ENCODE results near the gene ELAPOR2. TPM values are rescaled to one million over a fixed set of nuclear protein-coding genes. Genes with fewer than 3 reads are reported as not detected.
"Not testable (repeated sequence)": the region's sequence is repeated elsewhere in the genome, so short reads cannot be mapped to it uniquely, and the experiment has no call there.

Gene ELAPOR2, protein sequence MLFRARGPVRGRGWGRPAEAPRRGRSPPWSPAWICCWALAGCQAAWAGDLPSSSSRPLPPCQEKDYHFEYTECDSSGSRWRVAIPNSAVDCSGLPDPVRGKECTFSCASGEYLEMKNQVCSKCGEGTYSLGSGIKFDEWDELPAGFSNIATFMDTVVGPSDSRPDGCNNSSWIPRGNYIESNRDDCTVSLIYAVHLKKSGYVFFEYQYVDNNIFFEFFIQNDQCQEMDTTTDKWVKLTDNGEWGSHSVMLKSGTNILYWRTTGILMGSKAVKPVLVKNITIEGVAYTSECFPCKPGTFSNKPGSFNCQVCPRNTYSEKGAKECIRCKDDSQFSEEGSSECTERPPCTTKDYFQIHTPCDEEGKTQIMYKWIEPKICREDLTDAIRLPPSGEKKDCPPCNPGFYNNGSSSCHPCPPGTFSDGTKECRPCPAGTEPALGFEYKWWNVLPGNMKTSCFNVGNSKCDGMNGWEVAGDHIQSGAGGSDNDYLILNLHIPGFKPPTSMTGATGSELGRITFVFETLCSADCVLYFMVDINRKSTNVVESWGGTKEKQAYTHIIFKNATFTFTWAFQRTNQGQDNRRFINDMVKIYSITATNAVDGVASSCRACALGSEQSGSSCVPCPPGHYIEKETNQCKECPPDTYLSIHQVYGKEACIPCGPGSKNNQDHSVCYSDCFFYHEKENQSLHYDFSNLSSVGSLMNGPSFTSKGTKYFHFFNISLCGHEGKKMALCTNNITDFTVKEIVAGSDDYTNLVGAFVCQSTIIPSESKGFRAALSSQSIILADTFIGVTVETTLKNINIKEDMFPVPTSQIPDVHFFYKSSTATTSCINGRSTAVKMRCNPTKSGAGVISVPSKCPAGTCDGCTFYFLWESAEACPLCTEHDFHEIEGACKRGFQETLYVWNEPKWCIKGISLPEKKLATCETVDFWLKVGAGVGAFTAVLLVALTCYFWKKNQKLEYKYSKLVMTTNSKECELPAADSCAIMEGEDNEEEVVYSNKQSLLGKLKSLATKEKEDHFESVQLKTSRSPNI
- 1 to 10 TPM; 3.2 to 3.9 TPM for total RNA-seq

DNA sequence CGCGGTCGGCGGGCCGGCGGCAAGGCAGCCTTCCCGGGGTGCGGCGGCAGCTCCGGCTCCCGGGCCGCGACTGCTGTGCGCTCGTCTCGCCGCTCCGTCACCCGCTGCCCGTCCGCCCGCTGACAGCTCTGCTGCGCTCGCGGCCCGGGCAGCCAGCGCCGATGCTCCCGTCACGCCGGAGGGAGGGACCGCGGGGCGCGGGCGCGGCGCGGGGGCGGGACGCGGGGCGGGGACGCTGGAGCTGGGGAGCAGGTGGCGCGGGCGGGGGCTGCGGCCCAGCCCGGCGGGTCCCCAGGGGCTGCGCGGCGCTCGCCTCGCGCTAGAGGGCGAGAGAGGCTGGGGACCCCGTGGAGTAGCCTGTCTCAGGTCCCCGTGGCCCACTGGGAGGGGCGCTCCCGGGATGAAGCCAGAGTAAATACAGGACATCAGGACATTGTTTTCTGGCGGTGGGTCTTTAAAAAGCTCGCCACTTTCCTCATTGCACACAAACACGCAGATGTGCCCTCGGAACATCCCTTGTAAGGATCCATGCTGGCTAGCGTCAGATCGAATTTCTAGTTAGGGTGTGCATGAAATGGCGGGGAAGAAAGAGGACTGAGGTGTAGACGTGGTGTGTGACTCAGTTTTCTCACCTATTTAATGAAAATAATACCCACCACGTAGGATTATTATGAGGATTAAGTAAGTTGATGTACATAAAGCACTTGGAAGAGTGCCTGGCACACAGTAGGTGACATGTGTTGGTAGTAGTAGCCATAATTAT, at the start of gene ELAPOR2:
Gene ELAPOR2, minus strand, starts transcription at position 130 of the 763 bp plus-strand sequence. CDS start 141 bp downstream, outside the sequence.
- Mint-ChIP-seq H3K9me3 (no peaks in the 10 kb centered on the region), H3K27ac (no peak within 1 kb of the TSS), H3K4me3 (peak within 1 kb of the TSS; percentile 71), H3K36me3 (ENCODE audit: low read depth) (no peaks in the 10 kb centered on the region), H3K4me1 (ENCODE audit: low read depth) (peaks cover 12% of the 10 kb centered on the region), H3K27me3 (ENCODE audit: low read depth) (peaks cover 5% of the 10 kb centered on the region)
- intact Hi-C loops (cut with micrococcal nuclease), result loop anchor here (1.0 to 10.0 kb wide), 10 partner anchors 80 to 815 kb away; partner anchors contain the start of genes CROT, DBF4, DMTF1 and SLC25A40
- peak; percentile 79 for DNase-seq
- CTCF ChIA-PET, result interaction anchor here (0.6 to 1.4 kb wide), 5 partner anchors 62 to 115 kb away, joined by 3 to 6 read pairs (median 3); no protein-coding TSS in a partner anchor

GRCh38 chr7:87107949-87108776, 48.7 kb upstream of the ELAPOR2 start:
- H3K36me3 Mint-ChIP-seq (ENCODE audit: low read depth), result no peaks in the 10 kb centered on the region
- intact Hi-C loops (cut with micrococcal nuclease), result no loop called here
- no peak for DNase-seq
- H3K9me3 Mint-ChIP-seq, result peaks cover 4% of the 10 kb centered on the region
- H3K27ac Mint-ChIP-seq, result no peak overlapping the region
- CTCF ChIA-PET, result interaction anchor here (1.0 kb wide), 1 partner anchor 159 kb away, joined by 3 read pairs; no protein-coding TSS in a partner anchor
- H3K4me1 Mint-ChIP-seq (ENCODE audit: low read depth), result no peaks in the 10 kb centered on the region
- peaks cover 2% of the 10 kb centered on the region for H3K27me3 Mint-ChIP-seq (ENCODE audit: low read depth)
- H3K4me3 Mint-ChIP-seq, result no peak overlapping the region

DNA sequence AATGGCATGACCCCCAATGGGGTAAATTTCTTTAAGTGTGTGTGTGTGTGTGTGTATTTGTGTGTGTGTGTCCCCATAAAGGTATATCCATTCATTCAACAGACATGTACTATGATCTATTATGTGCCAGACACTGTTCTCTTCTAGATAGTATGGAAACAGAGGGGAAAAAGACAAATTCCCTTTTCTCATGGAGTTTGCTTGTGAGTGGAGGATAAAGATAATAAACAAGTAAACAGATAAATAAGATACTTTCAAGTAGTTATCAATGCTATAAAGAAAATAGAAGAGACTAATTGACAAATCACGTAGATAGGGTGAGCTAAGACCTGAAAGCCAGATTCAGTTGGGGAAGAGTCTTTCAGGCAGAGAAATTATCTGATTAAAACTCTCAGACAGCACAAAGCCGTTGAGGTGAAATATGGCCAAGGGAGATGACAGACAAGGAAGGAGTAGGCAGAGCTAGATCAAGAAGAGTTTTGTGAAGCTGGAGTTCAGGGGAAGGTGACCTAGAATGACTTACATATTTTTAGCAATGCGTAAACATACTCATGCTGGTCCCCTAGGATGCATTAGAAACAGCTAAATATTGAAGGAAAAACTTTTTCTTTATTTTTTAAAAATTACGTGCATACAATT, 47.6 kb upstream of the ELAPOR2 start:
- H3K4me1 Mint-ChIP-seq (ENCODE audit: low read depth), result no peaks in the 10 kb centered on the region
- CTCF ChIA-PET, result interaction anchor here (1.0 kb wide), 1 partner anchor 158 kb away, joined by 3 read pairs; no protein-coding TSS in a partner anchor
- no peaks in the 10 kb centered on the region for H3K36me3 Mint-ChIP-seq (ENCODE audit: low read depth)
- H3K27me3 Mint-ChIP-seq (ENCODE audit: low read depth), result peaks cover 2% of the 10 kb centered on the region
- H3K4me3 Mint-ChIP-seq, result no peak overlapping the region
- no peak for DNase-seq
- H3K27ac Mint-ChIP-seq, result no peak overlapping the region
- H3K9me3 Mint-ChIP-seq, result peaks cover 4% of the 10 kb centered on the region
- intact Hi-C loops (cut with micrococcal nuclease), result no loop called here

DNA sequence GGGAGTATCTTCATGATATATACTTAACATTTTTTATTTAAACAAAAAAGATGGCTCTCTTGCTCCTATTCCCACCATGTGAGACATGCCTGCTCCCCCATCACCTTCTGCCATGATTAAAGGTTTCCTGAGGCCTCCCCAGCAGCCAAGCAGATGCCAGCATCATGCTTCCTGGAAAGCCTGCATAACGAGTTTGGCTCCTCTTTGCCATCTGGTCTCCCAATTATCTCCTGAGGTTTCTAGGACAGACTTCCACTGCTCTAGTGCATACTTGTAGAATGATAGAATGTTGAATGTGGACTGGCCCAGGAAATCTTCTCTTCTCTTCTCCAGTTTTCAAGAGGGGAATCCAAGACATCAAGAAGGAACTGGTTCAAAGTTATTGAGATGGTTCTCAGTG, 45.9 kb upstream of the ELAPOR2 start:
- CTCF ChIA-PET, result no interaction called here
- Mint-ChIP-seq H3K4me1 (ENCODE audit: low read depth) (no peaks in the 10 kb centered on the region), H3K4me3 (no peak overlapping the region), H3K36me3 (ENCODE audit: low read depth) (no peaks in the 10 kb centered on the region), H3K9me3 (peaks cover 4% of the 10 kb centered on the region), H3K27ac (no peak overlapping the region), H3K27me3 (ENCODE audit: low read depth) (peaks cover 2% of the 10 kb centered on the region)
- intact Hi-C loops (cut with micrococcal nuclease), result no loop called here
- DNase-seq, result no peak

DNA sequence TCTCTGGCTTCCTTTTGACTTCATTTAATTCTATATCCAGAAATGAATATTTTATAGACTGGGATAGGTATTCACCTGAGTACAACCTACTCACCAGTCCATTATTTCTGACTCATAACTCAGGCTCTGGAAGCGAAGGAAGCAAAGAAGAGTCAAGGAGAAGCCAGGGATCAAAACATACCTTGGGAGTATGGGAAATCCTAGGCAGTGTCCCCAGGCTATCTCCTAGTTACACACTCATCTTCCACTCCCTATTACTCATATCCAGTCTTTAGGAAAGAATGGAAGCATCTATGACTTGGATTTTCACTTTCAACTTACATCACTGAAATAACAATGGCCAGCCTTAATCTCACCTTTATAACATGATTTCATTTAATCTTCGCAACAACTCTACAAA, 40.9 kb upstream of the ELAPOR2 start:
- H3K9me3 Mint-ChIP-seq, result peaks cover under 1% of the 10 kb centered on the region
- intact Hi-C loops (cut with micrococcal nuclease), result no loop called here
- H3K27me3 Mint-ChIP-seq (ENCODE audit: low read depth), result peaks cover 6% of the 10 kb centered on the region
- H3K4me3 Mint-ChIP-seq, result no peak overlapping the region
- DNase-seq, result no peak
- no peaks in the 10 kb centered on the region for H3K36me3 Mint-ChIP-seq (ENCODE audit: low read depth)
- H3K27ac Mint-ChIP-seq, result no peak overlapping the region
- CTCF ChIA-PET, result no interaction called here
- no peaks in the 10 kb centered on the region for H3K4me1 Mint-ChIP-seq (ENCODE audit: low read depth)

GRCh38 chr7:87097375-87097774, 37.9 kb upstream of the ELAPOR2 start:
- H3K4me3 Mint-ChIP-seq; H3K4me1 Mint-ChIP-seq (ENCODE audit: low read depth); DNase-seq; H3K36me3 Mint-ChIP-seq (ENCODE audit: low read depth); intact Hi-C loops (cut with micrococcal nuclease); H3K27me3 Mint-ChIP-seq (ENCODE audit: low read depth); CTCF ChIA-PET; H3K27ac Mint-ChIP-seq; H3K9me3 Mint-ChIP-seq: not testable (repeated sequence)

GRCh38 chr7:87094322-87094721, 34.9 kb upstream of the ELAPOR2 start:
- CTCF ChIA-PET, result interaction anchor here (0.5 kb wide), 1 partner anchor 170 kb away, joined by 3 read pairs; no protein-coding TSS in a partner anchor
- Mint-ChIP-seq H3K36me3 (ENCODE audit: low read depth) (no peaks in the 10 kb centered on the region), H3K27me3 (ENCODE audit: low read depth) (peaks cover 8% of the 10 kb centered on the region), H3K9me3 (no peaks in the 10 kb centered on the region), H3K27ac (no peak overlapping the region), H3K4me1 (ENCODE audit: low read depth) (no peaks in the 10 kb centered on the region), H3K4me3 (no peak overlapping the region)
- no peak for DNase-seq
- intact Hi-C loops (cut with micrococcal nuclease), result no loop called here

GRCh38 chr7:87092568-87093091, 33.2 kb upstream of the ELAPOR2 start:
- CTCF ChIA-PET, result no interaction called here

GRCh38 chr7:87091487-87092066, 32.1 kb upstream of the ELAPOR2 start:
- Mint-ChIP-seq H3K4me3 (no peak overlapping the region), H3K9me3 (no peaks in the 10 kb centered on the region), H3K4me1 (ENCODE audit: low read depth) (no peaks in the 10 kb centered on the region), H3K27me3 (ENCODE audit: low read depth) (peaks cover 10% of the 10 kb centered on the region), H3K36me3 (ENCODE audit: low read depth) (no peaks in the 10 kb centered on the region), H3K27ac (no peak overlapping the region)
- CTCF ChIA-PET, result interaction anchor here (0.6 kb wide), 1 partner anchor 170 kb away, joined by 3 read pairs; no protein-coding TSS in a partner anchor
- DNase-seq, result no peak
- intact Hi-C loops (cut with micrococcal nuclease), result no loop called here

More at GRCh38 chr7:87092568-87093091, 33.2 kb upstream of the ELAPOR2 start:
- H3K36me3 Mint-ChIP-seq (ENCODE audit: low read depth), result no peaks in the 10 kb centered on the region
- no peak overlapping the region for H3K27ac Mint-ChIP-seq
- DNase-seq, result no peak
- H3K4me3 Mint-ChIP-seq, result no peak overlapping the region
- intact Hi-C loops (cut with micrococcal nuclease), result no loop called here
- H3K4me1 Mint-ChIP-seq (ENCODE audit: low read depth), result no peaks in the 10 kb centered on the region
- peaks cover 11% of the 10 kb centered on the region for H3K27me3 Mint-ChIP-seq (ENCODE audit: low read depth)
- no peaks in the 10 kb centered on the region for H3K9me3 Mint-ChIP-seq

DNA sequence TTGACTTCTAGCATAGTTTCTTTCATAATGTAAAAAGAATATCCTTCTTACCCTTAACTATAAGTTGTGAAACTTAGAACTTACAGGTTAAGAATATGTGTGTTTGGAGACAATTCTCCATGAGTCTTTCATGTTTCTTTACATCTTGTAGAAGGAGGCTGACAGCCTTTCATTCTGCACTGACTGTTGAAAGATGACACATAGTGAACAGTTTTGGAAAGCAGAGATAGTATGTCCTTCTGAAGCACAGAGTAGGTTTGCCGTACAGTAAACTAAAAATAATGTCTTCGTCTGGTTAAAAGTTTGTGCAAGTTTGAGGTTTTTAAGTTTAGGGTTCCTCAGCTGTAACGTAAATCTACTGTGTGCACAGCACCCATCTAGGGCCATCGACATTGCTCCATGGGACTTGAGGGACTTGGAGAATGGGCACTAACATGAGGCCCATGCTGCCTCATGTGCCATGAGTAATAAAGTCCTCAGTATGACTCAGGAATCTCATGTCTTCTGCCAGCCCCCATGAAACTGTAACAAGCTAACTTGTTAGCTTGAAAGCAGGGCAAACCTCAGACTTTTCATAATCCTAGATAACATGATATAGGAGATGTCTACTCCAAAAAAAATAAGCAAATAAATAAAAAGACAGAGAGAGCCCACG, 24.5 kb upstream of the ELAPOR2 start:
- CTCF ChIA-PET, result interaction anchor here (1.1 kb wide), 1 partner anchor 63 kb away, joined by 3 read pairs; no protein-coding TSS in a partner anchor
- no peak overlapping the region for H3K4me3 Mint-ChIP-seq
- no peak for DNase-seq
- no peaks in the 10 kb centered on the region for H3K36me3 Mint-ChIP-seq (ENCODE audit: low read depth)
- H3K27ac Mint-ChIP-seq, result no peak overlapping the region
- intact Hi-C loops (cut with micrococcal nuclease), result no loop called here
- H3K27me3 Mint-ChIP-seq (ENCODE audit: low read depth), result peaks cover 6% of the 10 kb centered on the region
- H3K4me1 Mint-ChIP-seq (ENCODE audit: low read depth), result peaks cover 8% of the 10 kb centered on the region
- no peaks in the 10 kb centered on the region for H3K9me3 Mint-ChIP-seq

All from activated naive CD4-positive, alpha-beta T cell treated with anti-CD3 and anti-CD28 coated beads for 36 hours (primary cell).